GM18870 (cell line): Measurements from ENCODE around the gene AHSG.

Source experiments
- ATAC-seq: cut with Tn5 transposase; IDR thresholded peaks from one replicate; pipeline ENCODE4 v1.9.1; 2021; ENCODE audit warnings: moderate library complexity; ENCODE audit not compliant: unreplicated experiment

AHSG gene

DNA sequence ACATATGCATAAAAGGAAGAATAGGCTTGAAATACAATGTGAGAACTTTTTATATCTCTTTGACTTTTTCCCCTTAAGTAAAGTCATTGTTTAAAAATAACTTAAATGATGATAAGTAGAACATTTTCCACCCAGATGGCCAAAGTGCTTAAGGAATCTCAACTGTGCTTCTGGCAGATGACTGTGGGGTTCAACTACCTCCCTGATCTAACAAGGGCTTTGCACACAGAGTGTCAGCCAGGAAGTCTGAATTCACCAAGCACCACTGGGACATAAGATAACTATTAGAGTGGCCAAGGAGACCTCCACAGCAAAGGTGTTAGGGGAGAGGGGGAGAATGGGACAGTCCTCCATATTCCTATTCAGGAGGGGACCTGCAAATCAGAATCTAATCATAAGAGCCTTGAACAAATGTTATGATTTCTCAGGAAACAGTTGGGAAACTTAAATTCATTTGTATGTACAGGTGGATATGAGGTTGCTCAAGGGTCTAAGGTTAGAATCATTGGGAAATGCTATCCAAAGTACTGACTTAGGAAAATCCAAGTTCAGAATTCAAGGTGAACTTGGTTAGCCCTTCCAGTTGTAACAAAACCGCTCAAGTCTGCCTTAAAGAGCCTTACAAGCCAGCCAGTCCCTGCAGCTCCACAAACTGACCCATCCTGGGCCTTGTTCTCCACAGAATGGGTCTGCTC is 27.1 kb downstream of the AHSG start, which contains the start of gene FETUB:
Gene FETUB, plus strand, starts transcription at position 622 of the 695 bp plus-strand sequence. Its CDS starts 62 bp downstream, at position 684.
- no peak for ATAC-seq

DNA sequence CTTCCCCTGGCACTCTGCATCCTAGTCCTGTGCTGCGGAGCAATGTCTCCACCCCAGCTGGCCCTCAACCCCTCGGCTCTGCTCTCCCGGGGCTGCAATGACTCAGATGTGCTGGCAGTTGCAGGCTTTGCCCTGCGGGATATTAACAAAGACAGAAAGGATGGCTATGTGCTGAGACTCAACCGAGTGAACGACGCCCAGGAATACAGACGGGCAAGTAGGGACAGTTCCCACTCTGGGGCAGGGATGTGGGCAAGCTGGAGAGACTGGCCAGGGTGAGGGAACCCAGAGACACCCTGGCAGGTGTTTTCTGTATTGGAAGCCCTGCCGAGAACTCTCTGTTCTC is 27.6 kb downstream of the AHSG start:
- ATAC-seq = no peak

DNA sequence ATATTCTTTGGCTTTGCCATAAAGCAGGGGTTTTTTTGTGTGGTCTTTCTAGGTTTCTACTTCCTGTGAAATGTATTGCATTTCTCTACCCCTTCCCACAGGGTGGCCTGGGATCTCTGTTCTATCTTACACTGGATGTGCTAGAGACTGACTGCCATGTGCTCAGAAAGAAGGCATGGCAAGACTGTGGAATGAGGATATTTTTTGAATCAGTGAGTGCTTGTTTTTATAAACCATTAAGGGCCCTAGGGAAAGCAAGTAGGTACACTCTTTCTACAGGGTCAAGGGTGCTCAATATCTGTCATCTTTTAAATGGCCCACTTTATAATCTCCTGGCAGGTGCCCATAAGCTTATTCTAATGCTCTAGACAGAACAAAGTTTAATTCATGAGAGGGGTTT is 28.1 kb downstream of the AHSG start:
- ATAC-seq = no peak

DNA sequence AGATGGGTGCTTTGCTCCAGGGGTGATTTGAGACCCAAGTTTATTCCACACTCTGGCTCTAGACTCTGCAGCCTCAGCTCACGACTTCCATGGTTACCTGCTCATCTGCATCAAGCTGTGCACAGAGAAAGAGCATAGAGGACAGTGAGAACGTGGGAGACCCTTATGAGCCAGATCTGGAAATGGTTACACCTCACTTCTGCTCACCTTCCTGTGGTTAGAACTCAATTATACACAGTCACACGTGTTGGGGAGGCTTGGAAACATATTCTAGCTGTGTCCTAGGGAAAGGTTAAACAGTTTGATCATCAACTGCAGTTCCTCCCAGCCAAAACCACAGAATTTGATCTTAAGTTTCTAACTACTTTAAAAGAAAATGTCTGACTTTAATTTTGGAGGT is 29.2 kb downstream of the AHSG start:
- no peak for ATAC-seq

DNA sequence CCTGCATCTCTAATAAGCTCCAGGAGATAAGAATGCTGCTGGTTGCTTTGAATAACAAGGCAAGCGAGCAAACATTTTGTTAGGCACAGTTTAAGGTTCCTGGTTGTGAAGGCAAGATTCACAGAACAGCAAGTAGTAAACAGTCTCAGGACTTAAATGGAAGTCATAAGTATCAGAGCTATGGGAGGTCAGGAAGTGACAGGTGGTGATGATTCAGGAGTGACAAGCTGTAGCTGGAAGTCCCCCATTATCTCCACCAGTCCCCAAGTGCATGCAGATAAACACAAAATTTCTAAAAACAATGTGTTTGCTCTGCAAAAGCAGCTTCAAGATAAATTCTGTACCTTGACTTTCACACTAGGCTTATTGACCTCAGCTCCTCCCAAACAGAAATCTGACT is 30.6 kb downstream of the AHSG start:
- ATAC-seq = no peak

DNA sequence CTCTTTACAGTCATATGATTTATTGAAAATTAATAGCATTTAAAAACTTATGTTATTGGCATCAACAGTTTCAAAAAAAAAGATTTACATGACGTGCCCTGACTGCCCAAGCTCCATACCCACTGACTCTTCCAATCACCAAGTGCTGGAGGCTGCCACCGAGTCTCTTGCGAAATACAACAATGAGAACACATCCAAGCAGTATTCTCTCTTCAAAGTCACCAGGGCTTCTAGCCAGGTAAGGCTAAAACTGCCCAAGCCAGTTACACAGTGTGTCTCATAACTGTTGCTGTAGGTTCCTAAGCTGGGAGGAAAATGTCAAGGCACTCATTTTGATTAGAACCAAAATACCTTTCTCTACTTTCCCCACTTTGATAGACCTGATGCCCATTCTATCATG is 31.8 kb downstream of the AHSG start:
- ATAC-seq = no peak

DNA sequence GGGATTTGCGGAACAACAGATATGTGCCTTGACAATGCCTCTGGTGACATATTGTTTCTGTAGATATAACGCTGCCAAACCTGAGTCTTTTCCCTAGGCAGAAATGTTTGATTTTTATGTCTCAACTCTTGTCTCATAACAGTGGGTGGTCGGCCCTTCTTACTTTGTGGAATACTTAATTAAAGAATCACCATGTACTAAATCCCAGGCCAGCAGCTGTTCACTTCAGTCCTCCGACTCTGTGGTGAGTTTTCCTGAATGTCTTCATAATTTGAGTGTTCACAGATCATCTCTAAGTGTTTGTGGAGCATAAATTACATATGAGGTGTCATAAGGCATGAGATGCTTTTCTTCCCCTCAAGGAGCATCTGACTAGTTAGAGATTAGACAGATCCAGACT is 33.2 kb downstream of the AHSG start:
- no peak for ATAC-seq

DNA sequence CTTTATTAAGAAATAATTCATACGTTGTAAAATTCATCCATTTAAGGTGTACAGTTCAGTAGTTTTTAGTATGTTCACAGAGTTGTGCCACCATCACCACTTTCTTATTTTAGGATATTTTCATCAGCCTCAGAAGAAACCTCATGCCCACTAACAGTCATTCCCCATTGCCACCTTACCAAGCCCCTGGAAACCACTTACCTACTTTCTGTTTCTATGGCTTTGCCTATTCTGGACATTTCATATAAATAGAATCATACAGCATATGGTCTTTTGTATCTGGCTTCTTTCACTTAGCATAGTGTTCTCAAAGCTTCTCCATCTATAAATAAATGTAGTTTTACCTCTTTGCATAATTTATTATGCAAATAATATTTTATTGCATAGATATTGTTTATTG is 34.0 kb downstream of the AHSG start:
- no peak for ATAC-seq

DNA sequence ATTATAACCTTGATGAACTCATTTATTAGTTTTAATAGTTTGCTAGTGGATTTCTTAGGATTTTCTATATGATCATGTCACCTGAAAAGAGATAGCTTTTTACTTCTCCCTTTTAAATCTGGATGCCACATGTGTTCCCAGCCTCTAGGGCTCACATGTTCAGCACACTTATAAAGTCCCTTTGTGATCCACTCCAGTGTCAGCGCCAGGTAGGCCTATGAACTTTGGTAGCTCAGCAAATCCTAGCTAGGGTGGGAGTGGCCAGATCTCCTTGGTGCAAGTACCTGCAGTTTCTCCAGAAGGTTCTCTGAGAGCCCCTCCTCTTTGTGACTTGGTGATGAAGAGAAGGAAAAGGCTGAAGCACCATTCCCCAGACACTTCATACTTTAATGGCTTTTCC is 36.0 kb downstream of the AHSG start:
- no peak for ATAC-seq

DNA sequence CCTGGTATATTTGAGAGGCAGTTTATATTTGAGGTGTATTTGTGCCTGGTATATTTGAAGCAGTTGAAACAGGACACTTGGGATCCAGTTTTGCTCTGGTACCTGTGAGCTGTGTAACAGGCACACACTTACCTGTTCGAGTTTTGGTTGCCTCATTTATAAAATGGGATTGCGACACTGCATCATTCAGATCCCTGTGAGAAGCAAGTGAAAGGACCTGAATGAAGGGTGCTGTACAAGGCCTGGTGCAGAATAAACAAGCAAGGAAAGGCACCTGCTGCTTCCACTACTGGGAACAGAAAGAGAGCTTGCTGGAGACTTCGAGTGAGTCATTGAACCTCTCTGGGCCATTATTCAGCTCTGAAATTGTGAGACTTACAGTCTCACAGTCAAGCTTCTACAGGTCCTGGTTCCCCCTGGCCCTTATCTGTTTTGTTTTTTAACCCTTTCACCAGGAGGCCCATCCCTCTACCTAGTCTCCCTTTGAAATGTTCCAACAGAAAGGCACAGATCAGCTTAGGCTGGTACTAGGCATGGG is 38.9 kb downstream of the AHSG start:
- no peak for ATAC-seq

DNA sequence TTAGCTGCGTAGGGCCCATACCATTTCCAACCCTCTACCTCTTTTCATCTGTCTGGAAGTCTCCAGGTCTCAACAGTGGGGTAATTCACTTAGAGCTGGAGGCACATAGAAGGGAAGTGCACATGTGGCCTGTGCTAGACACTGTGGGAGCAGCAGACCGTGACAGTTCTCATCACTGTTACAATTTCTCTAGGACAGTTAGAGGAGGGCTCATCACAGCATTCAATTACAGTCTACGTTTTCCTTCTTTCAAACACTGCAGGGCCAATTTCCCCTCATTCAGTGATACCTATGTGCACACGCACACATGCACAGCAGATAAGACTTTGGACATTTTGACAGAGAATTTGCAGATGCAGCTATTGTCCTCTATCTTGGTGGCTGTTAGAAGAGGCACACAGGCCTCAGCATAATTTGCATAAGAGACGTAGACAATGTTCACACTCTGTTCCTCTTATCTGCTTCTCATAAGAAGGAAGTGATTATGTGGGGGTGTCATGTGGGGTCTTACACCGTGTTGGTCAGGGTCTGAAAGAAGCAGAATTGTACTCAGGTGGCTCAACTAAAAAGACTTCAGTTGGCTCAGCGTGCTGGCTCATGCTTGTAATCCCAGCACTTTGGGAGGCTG is 40.3 kb downstream of the AHSG start:
- no peak for ATAC-seq

DNA sequence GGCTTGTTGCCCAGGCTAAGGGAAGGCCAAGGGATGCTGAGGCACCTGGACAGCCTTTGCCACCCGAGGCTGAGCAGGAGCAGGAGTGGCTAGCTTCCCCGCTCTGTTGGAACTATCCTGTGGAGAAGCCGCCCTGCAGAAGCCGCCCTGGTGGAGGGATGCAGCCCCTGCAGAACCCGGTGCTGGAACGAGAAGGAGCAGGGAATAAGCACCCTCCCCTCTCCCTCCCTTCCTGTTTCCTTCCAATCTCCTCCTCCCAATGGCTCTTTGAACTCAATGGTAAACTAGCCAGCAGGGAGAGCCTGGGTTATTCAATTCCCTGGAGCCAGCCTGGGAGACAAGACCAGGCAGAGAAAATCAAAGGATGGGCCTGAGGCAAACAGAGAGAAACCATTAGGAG is 41.1 kb downstream of the AHSG start:
- ATAC-seq = no peak

DNA sequence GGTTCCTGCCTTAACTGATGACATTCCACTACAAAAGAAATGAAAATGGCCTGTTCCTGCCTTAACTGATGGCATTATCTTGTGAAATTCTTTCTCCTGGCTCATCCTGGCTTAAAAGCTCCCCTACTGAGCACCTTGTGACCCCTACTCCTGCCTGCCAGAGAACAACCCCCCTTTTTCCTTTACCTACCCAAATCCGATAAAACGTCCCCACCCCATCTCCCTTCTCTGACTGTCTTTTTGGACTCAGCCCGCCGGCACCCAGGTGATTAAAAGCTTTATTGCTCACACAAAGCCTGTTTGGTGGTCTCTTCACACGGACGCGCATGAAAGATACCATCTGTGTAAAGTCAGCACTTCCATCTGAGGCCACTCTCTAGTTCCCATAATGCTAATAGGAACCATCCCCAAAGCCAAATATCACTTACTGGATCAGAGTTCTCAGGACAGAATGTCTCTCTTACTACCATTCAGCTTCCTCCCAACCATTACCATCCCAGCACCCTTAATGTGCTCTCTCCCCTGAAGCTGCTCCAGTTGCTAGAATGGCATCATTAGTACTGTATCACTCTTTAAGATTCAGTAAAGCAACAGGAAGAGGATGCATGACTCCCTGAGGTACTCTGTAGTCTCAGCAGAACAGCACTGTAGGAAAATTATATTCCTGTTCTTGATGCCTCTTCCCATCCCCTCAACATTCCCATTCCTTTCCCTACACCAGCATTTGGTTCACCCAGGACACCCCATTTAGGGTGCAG is 50.7 kb downstream of the AHSG start:
- no peak for ATAC-seq

DNA sequence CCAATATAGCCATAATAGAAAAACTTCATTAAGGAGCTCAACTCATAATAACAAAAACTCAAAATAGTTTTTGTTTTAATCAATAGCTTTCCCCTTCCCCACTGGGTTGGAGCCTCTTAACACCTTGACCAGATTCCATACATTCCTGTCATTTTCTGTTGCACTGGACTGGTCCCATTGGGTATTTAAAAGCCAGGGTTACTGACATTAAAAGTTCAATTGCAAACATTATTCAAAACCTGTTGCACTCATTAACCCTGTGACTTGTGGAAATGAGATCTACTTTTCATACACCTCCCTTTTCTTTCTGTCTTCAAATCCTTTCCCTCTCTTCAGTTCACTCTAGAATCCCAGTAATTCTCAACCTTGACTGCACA is 51.2 kb downstream of the AHSG start:
- no peak for ATAC-seq

DNA sequence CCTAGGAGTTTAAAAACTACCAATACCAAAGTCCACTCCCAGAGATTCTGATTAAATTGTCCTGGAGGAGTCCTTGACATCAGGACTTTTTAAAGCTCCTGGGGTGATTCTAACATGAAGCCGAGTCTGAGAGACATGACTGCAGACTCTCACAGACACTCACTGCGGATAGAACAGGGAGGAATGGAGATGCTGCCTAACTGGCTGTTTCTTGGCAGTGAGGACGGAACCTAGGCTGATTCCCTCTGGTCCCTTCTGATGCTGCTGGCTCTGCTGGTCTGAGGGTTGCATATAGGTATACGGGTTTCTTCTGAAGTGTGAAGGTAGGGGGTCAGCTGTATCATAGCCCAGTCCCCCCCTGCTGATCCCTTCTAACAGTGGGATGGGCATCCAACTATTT is 51.6 kb downstream of the AHSG start:
- no peak for ATAC-seq

DNA sequence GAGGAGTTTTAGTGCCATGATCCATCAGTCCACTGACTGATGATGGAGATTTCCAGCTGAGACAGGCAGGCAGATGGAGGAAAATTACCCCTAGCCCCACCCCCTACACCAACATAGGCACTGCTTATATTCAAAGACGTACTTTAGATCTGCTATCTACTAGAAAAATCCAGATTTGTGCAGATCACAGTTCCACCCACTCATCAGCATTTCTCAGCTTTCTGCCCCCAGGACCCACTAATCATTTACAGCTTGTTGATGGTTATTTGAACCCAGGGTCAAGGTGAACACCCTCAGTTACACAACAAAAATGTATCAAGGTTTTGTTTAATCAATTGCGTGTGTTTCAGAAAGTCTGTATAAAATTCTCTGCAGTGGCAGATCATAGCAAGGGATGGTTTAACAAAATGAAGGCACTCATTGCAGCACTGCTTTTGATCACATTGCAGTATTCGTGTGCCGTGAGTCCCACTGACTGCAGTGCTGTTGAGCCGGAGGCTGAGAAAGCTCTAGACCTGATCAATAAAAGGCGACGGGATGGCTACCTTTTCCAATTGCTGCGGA is 52.8 kb downstream of the AHSG start, which contains the start of gene HRG:
Gene HRG, plus strand, starts transcription at position 390 of the 564 bp plus-strand sequence. Its CDS starts 18 bp downstream, at position 408.
- no peak for ATAC-seq

DNA sequence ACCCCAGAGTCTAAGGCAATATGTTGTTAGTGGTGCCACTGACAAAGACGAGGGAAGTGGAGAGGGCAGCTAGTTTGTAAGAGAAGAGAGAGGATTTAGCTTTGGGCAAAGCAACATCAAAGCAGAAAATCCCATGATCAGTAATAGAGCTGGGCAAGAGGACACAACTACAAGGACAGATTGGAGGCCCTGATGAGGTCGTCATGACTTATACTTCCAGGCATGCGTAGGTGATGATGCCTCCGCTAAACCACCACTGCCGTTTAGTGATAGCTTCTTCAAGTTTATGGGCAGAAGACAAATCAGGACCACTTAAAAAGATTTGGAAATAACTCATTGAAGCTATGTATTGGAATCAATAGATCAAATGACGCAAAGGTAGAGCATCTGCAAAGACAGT is 55.6 kb downstream of the AHSG start:
- ATAC-seq = no peak

DNA sequence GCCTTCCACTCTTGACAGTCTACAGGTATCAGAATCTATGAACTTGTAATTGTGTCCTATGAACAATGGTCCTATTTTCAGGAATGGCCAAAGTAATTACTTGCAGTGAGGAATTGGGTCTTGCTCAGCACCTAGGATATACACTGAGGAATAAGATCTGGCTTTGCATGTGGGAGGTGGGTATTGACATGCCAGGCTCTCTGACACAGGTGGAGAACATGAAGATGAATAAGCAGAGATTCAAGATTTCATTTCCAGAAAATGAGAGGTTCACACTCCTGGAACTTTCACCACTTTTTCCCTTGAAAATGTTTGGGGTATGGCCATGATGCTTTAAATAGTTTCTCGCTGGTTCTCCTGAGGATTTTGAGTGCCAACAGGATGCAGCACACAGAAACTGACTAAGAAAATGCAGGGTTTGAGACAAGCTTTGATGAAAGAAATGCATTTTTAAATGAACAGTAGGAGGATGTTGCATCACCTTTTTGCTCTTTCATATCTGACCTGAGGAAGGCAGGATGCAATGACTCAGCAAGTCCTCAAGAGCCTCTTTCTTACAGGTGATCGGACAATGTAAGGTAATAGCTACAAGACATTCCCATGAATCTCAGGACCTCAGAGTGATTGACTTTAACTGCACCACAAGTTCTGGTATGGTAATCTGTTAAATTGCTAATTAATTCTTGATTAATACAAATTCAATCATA is 56.7 kb downstream of the AHSG start:
- ATAC-seq = no peak

DNA sequence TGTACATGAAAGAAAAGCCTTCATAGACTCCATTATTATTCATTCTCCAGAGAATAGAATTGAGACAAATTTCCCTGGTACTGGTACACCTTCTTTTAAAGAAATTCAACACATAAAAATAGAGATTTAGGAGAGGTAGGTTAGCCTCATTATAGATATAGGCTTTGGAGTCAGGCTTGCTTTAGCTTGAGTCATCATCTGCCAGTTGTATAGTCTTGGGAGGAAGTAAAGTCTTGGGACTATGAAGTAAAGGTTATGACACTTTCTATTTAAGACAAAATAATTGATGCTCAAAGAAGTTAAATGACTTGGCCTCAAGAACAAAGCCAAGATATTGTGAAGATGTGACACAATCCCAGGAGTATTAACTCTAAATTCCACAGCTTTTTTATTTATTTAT is 57.3 kb downstream of the AHSG start:
- no peak for ATAC-seq
